GM23338 (cell line): ENCODE data around the gene UTP3. TPM values are rescaled to one million over a fixed set of nuclear protein-coding genes. Genes with fewer than 3 reads are reported as not detected.
A peak's percentile ranks its signal among the peaks of the same experiment; 100 is the strongest.

Experiments
- ATAC-seq: fragments of 200-7000 bp; cut with Tn5 transposase; 3 replicates; pipeline ENCODE4 v1.9.1; 2020
- DNase-seq: peaks from one replicate; pipeline ENCODE4 v3.0.0-alpha.2; 2015; ENCODE audit warnings: low spot score
- H2AFZ ChIP-seq: fragments of 200-600 bp; sonication (generic); 2 replicates; pipeline ENCODE4 v1.8.0; 2016; ENCODE audit warnings: antibody characterized with exemption, mild to moderate bottlenecking, moderate library complexity
- H3F3A ChIP-seq: fragments of 200-600 bp; sonication (generic); replicated peaks from 2 replicates; pipeline ENCODE4 v1.8.0; 2017; ENCODE audit warnings: antibody characterized with exemption, mixed run types, low read depth
- H3K27ac ChIP-seq: fragments of 200-600 bp; sonication (generic); 2 replicates; pipeline ENCODE4 v1.6.1; 2016; ENCODE audit warnings: low read depth
- H3K27me3 ChIP-seq: fragments of 200-600 bp; sonication (generic); 2 replicates; pipeline ENCODE4 v1.8.0; 2016; ENCODE audit warnings: mild to moderate bottlenecking, mixed run types, moderate library complexity; ENCODE audit not compliant: insufficient read depth
- H3K36me3 ChIP-seq: fragments of 200-600 bp; sonication (generic); 2 replicates; pipeline ENCODE4 v1.8.0; 2016; ENCODE audit warnings: mild to moderate bottlenecking; ENCODE audit not compliant: insufficient read depth
- H3K4me1 ChIP-seq: fragments of 200-600 bp; sonication (generic); 2 replicates; pipeline ENCODE4 v1.8.0; 2016; ENCODE audit warnings: mild to moderate bottlenecking, moderate library complexity; ENCODE audit not compliant: insufficient read depth
- H3K4me2 ChIP-seq: fragments of 200-600 bp; sonication (generic); 2 replicates; pipeline ENCODE4 v1.7.1; 2017; ENCODE audit warnings: mixed run types
- H3K4me3 ChIP-seq: fragments of 200-600 bp; sonication (generic); 2 replicates; pipeline ENCODE4 v1.6.1; 2016; ENCODE audit warnings: mixed run types
- H3K79me2 ChIP-seq: fragments of 200-600 bp; sonication (generic); replicated peaks from 2 replicates; pipeline ENCODE4 v1.8.0; 2017; ENCODE audit warnings: mild to moderate bottlenecking; ENCODE audit not compliant: insufficient read depth
- H3K9me2 ChIP-seq: fragments of 200-600 bp; sonication (generic); 2 replicates; pipeline ENCODE4 v1.8.0; 2017; ENCODE audit not compliant: insufficient read depth
- H4K20me1 ChIP-seq: fragments of 200-600 bp; sonication (generic); replicated peaks from 2 replicates; pipeline ENCODE4 v1.8.0; 2017; ENCODE audit warnings: mild to moderate bottlenecking; ENCODE audit not compliant: insufficient read depth
- H3K27ac Mint-ChIP-seq: 2 replicates; pipeline ENCODE4 v1.8.0; 2020; ENCODE audit warnings: inconsistent platforms, mild to moderate bottlenecking, moderate library complexity, mixed read lengths
- H3K27me3 Mint-ChIP-seq: 3 replicates; pipeline ENCODE4 v1.8.0; 2022; ENCODE audit warnings: low read depth, mild to moderate bottlenecking, moderate library complexity, mixed read lengths, inconsistent platforms; ENCODE audit not compliant: insufficient read depth, poor library complexity
- H3K36me3 Mint-ChIP-seq: 3 replicates; pipeline ENCODE4 v1.8.0; 2021; ENCODE audit warnings: low read depth, mild to moderate bottlenecking, inconsistent platforms, moderate library complexity, mixed read lengths
- H3K4me1 Mint-ChIP-seq: 3 replicates; pipeline ENCODE4 v1.8.0; 2020; ENCODE audit warnings: mild to moderate bottlenecking, inconsistent platforms, mixed read lengths
- H3K4me3 Mint-ChIP-seq: 3 replicates; pipeline ENCODE4 v1.8.0; 2021; ENCODE audit warnings: moderate library complexity, mild to moderate bottlenecking, inconsistent platforms, mixed read lengths
- H3K9me3 Mint-ChIP-seq: 3 replicates; pipeline ENCODE4 v1.8.0; 2020; ENCODE audit warnings: moderate library complexity, mild to moderate bottlenecking, inconsistent platforms, mixed read lengths
- CREB1 ChIP-seq: fragments of 250-450 bp; sonication (Bioruptor Pico); IDR thresholded peaks from 2 replicates; pipeline ENCODE4 v1.5.0; 2020; ENCODE audit warnings: low read depth, mild to moderate bottlenecking, moderate library complexity
- CTCF ChIP-seq, 2 experiments: fragments of 200-600 bp in 1 of 2; sonication (generic) in 1 of 2; conservative IDR thresholded peaks; 2 replicates each; pipeline versions ENCODE4 v1.5.1 to v1.6.1; 2016 to 2017; ENCODE audit warnings: antibody characterized with exemption in 2 of 2, low read depth in 2 of 2, mild to moderate bottlenecking in 2 of 2, moderate library complexity in 1 of 2
- EZH2 ChIP-seq: fragments of 200-600 bp; sonication (generic); IDR thresholded peaks from one replicate; pipeline ENCODE4 v1.8.0; 2017; ENCODE audit warnings: antibody characterized with exemption, mild to moderate bottlenecking, low read depth; ENCODE audit not compliant: unreplicated experiment
- JUNB ChIP-seq: IDR thresholded peaks from one replicate; pipeline ENCODE4 v1.6.1; 2016; ENCODE audit warnings: antibody characterized with exemption; ENCODE audit not compliant: unreplicated experiment
- NANOG ChIP-seq: IDR thresholded peaks from 2 replicates; pipeline ENCODE4 v1.6.1; 2016; ENCODE audit warnings: antibody characterized with exemption, borderline replicate concordance
- POLR2AphosphoS5 ChIP-seq: IDR thresholded peaks from 2 replicates; pipeline ENCODE4 v1.6.1; 2016; ENCODE audit warnings: antibody characterized with exemption, low read depth
- REST ChIP-seq: IDR thresholded peaks from one replicate; pipeline ENCODE4 v1.6.1; 2018; ENCODE audit warnings: antibody characterized with exemption; ENCODE audit not compliant: unreplicated experiment
- STAT1 ChIP-seq: IDR thresholded peaks from one replicate; pipeline ENCODE4 v1.6.1; 2016; ENCODE audit warnings: antibody characterized with exemption; ENCODE audit not compliant: unreplicated experiment
- ZNF114 ChIP-seq: fragments of 250-450 bp; sonication (Bioruptor Pico); IDR thresholded peaks from 2 replicates; pipeline ENCODE4 v1.5.0; 2020; ENCODE audit warnings: mild to moderate bottlenecking, moderate library complexity
- ZNF331 ChIP-seq: fragments of 250-450 bp; sonication (Bioruptor Pico); IDR thresholded peaks from 2 replicates; pipeline ENCODE4 v1.5.0; 2020; ENCODE audit warnings: low read depth, mild to moderate bottlenecking, moderate library complexity
- polyA plus RNA-seq: library from polyadenylated mRNA; unstranded; fragments of >200 nt; fragmentation: Nextera tagmentation; extraction: Ambion mirVana; gene quantifications from 2 replicates; pipeline ENCODE4 v1.2.1, GENCODE V29; 2016
- total RNA-seq: library from RNA; depleted of rRNA; stranded (reverse); fragments of >200 nt; shearing (Covaris generic); gene quantifications from 2 replicates; pipeline ENCODE4 v1.2.3, GENCODE V29; 2014

Gene UTP3
- total and polyA plus RNA-seq, 2 experiments from 2014 or later, result 36.9 to 44.3 TPM

GRCh38 chr4:70713453-70714078 lies 25.2 kb downstream of the UTP3 start:
- H3K4me3 ChIP-seq, result no peak overlapping the region
- H3K36me3 ChIP-seq, result no peaks in the 10 kb centered on the region; the same call in 1 of the 2 replicates
- H3K4me1 ChIP-seq, result peaks cover 14% of the 10 kb centered on the region; the same call in 1 of the 2 replicates
- Mint-ChIP-seq H3K4me1 (peaks cover 32% of the 10 kb centered on the region; the same call in 2 of the 3 replicates), H3K4me3 (no peak overlapping the region), H3K27me3 (peaks cover 3% of the 10 kb centered on the region), H3K27ac (peak overlapping the region; percentile 23; the same call in 1 of the 2 replicates), H3K9me3 (no peaks in the 10 kb centered on the region; the same call in 2 of the 3 replicates), H3K36me3 (no peaks in the 10 kb centered on the region)
- H3K27ac ChIP-seq, result no peak overlapping the region
- no peaks in the 10 kb centered on the region for H3K9me2 ChIP-seq
- H3K27me3 ChIP-seq, result no peaks in the 10 kb centered on the region
- no peak overlapping the region for H2AFZ ChIP-seq
- 0 out of 2 replicates have a peak overlapping the region, but pooled peaks have one; percentile 9 for H3K4me2 ChIP-seq
- TF ChIP-seq POLR2AphosphoS5 (no peak), CTCF (conservative IDR thresholded peaks at IDR 0.05; ENCODE audit: low read depth in 2 of 2) (no peak), STAT1 (no peak), ZNF114 (CRISPR knock-in tag) (no peak), JUNB (no peak), NANOG (no peak), EZH2 (no peak), ZNF331 (CRISPR knock-in tag) (no peak), CREB1 (no peak), REST (no peak)
- H4K20me1 ChIP-seq, result no peaks in the 10 kb centered on the region
- peak; percentile 80 for ATAC-seq
- no peaks in the 10 kb centered on the region for H3F3A ChIP-seq
- peak; percentile 38 for DNase-seq
- H3K79me2 ChIP-seq, result peaks cover 33% of the 10 kb centered on the region
